Peyer's patch (tissue), 4 donors: Measurements from ENCODE around the gene VPS4B.

ENCODE experiments used
- POLR2A ChIP-seq, 2 donors: fragments of 450-650 bp; IDR thresholded peaks; one replicate each; pipeline ENCODE4 v1.5.1; 2017; ENCODE audit warnings: antibody characterized with exemption in 2 of 2, mild to moderate bottlenecking in 2 of 2, moderate library complexity in 2 of 2
- TF ChIP-seq, protein P1 (sequence below), 6 experiments: fragments of 450-650 bp in 4 of 6; fragments of 200-600 bp in 2 of 6; sonication (generic) in 1 of 6; IDR thresholded peaks; one replicate each; pipeline ENCODE4 v1.5.1; 2017 to 2019; ENCODE audit warnings: antibody characterized with exemption in 6 of 6, mild to moderate bottlenecking in 3 of 6, moderate library complexity in 1 of 6

DNA sequence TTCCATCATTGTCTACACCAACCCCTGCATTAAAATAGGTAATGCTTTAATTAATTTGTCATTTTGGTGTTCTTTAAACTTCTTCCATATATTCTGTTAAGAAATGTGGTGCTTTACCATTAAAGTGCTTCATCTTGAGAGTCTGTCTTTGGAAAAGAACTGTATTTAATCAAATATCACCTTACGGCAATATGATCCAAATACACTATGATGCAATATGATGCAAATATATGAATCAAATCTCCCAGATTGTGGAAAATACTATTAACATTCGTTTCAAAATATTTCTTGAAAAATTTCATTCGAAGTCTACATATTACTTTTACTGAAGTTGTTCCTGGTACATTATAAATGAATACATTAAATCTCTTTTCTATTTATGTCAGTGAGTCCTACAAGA is 23.0 kb downstream of the VPS4B start:
- TF ChIP-seq, protein P1, sequence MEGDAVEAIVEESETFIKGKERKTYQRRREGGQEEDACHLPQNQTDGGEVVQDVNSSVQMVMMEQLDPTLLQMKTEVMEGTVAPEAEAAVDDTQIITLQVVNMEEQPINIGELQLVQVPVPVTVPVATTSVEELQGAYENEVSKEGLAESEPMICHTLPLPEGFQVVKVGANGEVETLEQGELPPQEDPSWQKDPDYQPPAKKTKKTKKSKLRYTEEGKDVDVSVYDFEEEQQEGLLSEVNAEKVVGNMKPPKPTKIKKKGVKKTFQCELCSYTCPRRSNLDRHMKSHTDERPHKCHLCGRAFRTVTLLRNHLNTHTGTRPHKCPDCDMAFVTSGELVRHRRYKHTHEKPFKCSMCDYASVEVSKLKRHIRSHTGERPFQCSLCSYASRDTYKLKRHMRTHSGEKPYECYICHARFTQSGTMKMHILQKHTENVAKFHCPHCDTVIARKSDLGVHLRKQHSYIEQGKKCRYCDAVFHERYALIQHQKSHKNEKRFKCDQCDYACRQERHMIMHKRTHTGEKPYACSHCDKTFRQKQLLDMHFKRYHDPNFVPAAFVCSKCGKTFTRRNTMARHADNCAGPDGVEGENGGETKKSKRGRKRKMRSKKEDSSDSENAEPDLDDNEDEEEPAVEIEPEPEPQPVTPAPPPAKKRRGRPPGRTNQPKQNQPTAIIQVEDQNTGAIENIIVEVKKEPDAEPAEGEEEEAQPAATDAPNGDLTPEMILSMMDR (IDR thresholded peaks at IDR 0.05) = no peak
- no peak for TF ChIP-seq POLR2A (IDR thresholded peaks at IDR 0.05)
